GM23338 (cell line): ENCODE results near the gene ZNF70. TPM values are rescaled to one million over a fixed set of nuclear protein-coding genes. Genes with fewer than 3 reads are reported as not detected.

Experiments
- ATAC-seq: fragments of 200-7000 bp; cut with Tn5 transposase; 3 replicates; pipeline ENCODE4 v1.9.1; 2020
- DNase-seq: peaks from one replicate; pipeline ENCODE4 v3.0.0-alpha.2; 2015; ENCODE audit warnings: low spot score
- H2AFZ ChIP-seq: fragments of 200-600 bp; sonication (generic); 2 replicates; pipeline ENCODE4 v1.8.0; 2016; ENCODE audit warnings: antibody characterized with exemption, mild to moderate bottlenecking, moderate library complexity
- H3F3A ChIP-seq: fragments of 200-600 bp; sonication (generic); replicated peaks from 2 replicates; pipeline ENCODE4 v1.8.0; 2017; ENCODE audit warnings: antibody characterized with exemption, mixed run types, low read depth
- H3K27ac ChIP-seq: fragments of 200-600 bp; sonication (generic); 2 replicates; pipeline ENCODE4 v1.6.1; 2016; ENCODE audit warnings: low read depth
- H3K27me3 ChIP-seq: fragments of 200-600 bp; sonication (generic); 2 replicates; pipeline ENCODE4 v1.8.0; 2016; ENCODE audit warnings: mild to moderate bottlenecking, mixed run types, moderate library complexity; ENCODE audit not compliant: insufficient read depth
- H3K36me3 ChIP-seq: fragments of 200-600 bp; sonication (generic); 2 replicates; pipeline ENCODE4 v1.8.0; 2016; ENCODE audit warnings: mild to moderate bottlenecking; ENCODE audit not compliant: insufficient read depth
- H3K4me1 ChIP-seq: fragments of 200-600 bp; sonication (generic); 2 replicates; pipeline ENCODE4 v1.8.0; 2016; ENCODE audit warnings: mild to moderate bottlenecking, moderate library complexity; ENCODE audit not compliant: insufficient read depth
- H3K4me2 ChIP-seq: fragments of 200-600 bp; sonication (generic); 2 replicates; pipeline ENCODE4 v1.7.1; 2017; ENCODE audit warnings: mixed run types
- H3K4me3 ChIP-seq: fragments of 200-600 bp; sonication (generic); 2 replicates; pipeline ENCODE4 v1.6.1; 2016; ENCODE audit warnings: mixed run types
- H3K79me2 ChIP-seq: fragments of 200-600 bp; sonication (generic); replicated peaks from 2 replicates; pipeline ENCODE4 v1.8.0; 2017; ENCODE audit warnings: mild to moderate bottlenecking; ENCODE audit not compliant: insufficient read depth
- H3K9me2 ChIP-seq: fragments of 200-600 bp; sonication (generic); 2 replicates; pipeline ENCODE4 v1.8.0; 2017; ENCODE audit not compliant: insufficient read depth
- H4K20me1 ChIP-seq: fragments of 200-600 bp; sonication (generic); replicated peaks from 2 replicates; pipeline ENCODE4 v1.8.0; 2017; ENCODE audit warnings: mild to moderate bottlenecking; ENCODE audit not compliant: insufficient read depth
- H3K27ac Mint-ChIP-seq: 2 replicates; pipeline ENCODE4 v1.8.0; 2020; ENCODE audit warnings: inconsistent platforms, mild to moderate bottlenecking, moderate library complexity, mixed read lengths
- H3K27me3 Mint-ChIP-seq: 3 replicates; pipeline ENCODE4 v1.8.0; 2022; ENCODE audit warnings: low read depth, mild to moderate bottlenecking, moderate library complexity, mixed read lengths, inconsistent platforms; ENCODE audit not compliant: insufficient read depth, poor library complexity
- H3K36me3 Mint-ChIP-seq: 3 replicates; pipeline ENCODE4 v1.8.0; 2021; ENCODE audit warnings: low read depth, mild to moderate bottlenecking, inconsistent platforms, moderate library complexity, mixed read lengths
- H3K4me1 Mint-ChIP-seq: 3 replicates; pipeline ENCODE4 v1.8.0; 2020; ENCODE audit warnings: mild to moderate bottlenecking, inconsistent platforms, mixed read lengths
- H3K4me3 Mint-ChIP-seq: 3 replicates; pipeline ENCODE4 v1.8.0; 2021; ENCODE audit warnings: moderate library complexity, mild to moderate bottlenecking, inconsistent platforms, mixed read lengths
- H3K9me3 Mint-ChIP-seq: 3 replicates; pipeline ENCODE4 v1.8.0; 2020; ENCODE audit warnings: moderate library complexity, mild to moderate bottlenecking, inconsistent platforms, mixed read lengths
- CREB1 ChIP-seq: fragments of 250-450 bp; sonication (Bioruptor Pico); IDR thresholded peaks from 2 replicates; pipeline ENCODE4 v1.5.0; 2020; ENCODE audit warnings: low read depth, mild to moderate bottlenecking, moderate library complexity
- CTCF ChIP-seq, 2 experiments: fragments of 200-600 bp in 1 of 2; sonication (generic) in 1 of 2; conservative IDR thresholded peaks; 2 replicates each; pipeline versions ENCODE4 v1.5.1 to v1.6.1; 2016 to 2017; ENCODE audit warnings: antibody characterized with exemption in 2 of 2, low read depth in 2 of 2, mild to moderate bottlenecking in 2 of 2, moderate library complexity in 1 of 2
- EZH2 ChIP-seq: fragments of 200-600 bp; sonication (generic); IDR thresholded peaks from one replicate; pipeline ENCODE4 v1.8.0; 2017; ENCODE audit warnings: antibody characterized with exemption, mild to moderate bottlenecking, low read depth; ENCODE audit not compliant: unreplicated experiment
- EZH2phosphoT487 ChIP-seq: fragments of 200-600 bp; sonication (generic); IDR thresholded peaks from one replicate; pipeline ENCODE4 v1.8.1; 2018; ENCODE audit warnings: antibody characterized with exemption; ENCODE audit not compliant: unreplicated experiment
- JUNB ChIP-seq: IDR thresholded peaks from one replicate; pipeline ENCODE4 v1.6.1; 2016; ENCODE audit warnings: antibody characterized with exemption; ENCODE audit not compliant: unreplicated experiment
- NANOG ChIP-seq: IDR thresholded peaks from 2 replicates; pipeline ENCODE4 v1.6.1; 2016; ENCODE audit warnings: antibody characterized with exemption, borderline replicate concordance
- POLR2AphosphoS5 ChIP-seq: IDR thresholded peaks from 2 replicates; pipeline ENCODE4 v1.6.1; 2016; ENCODE audit warnings: antibody characterized with exemption, low read depth
- REST ChIP-seq: IDR thresholded peaks from one replicate; pipeline ENCODE4 v1.6.1; 2018; ENCODE audit warnings: antibody characterized with exemption; ENCODE audit not compliant: unreplicated experiment
- STAT1 ChIP-seq: IDR thresholded peaks from one replicate; pipeline ENCODE4 v1.6.1; 2016; ENCODE audit warnings: antibody characterized with exemption; ENCODE audit not compliant: unreplicated experiment
- ZNF114 ChIP-seq: fragments of 250-450 bp; sonication (Bioruptor Pico); IDR thresholded peaks from 2 replicates; pipeline ENCODE4 v1.5.0; 2020; ENCODE audit warnings: mild to moderate bottlenecking, moderate library complexity
- ZNF331 ChIP-seq: fragments of 250-450 bp; sonication (Bioruptor Pico); IDR thresholded peaks from 2 replicates; pipeline ENCODE4 v1.5.0; 2020; ENCODE audit warnings: low read depth, mild to moderate bottlenecking, moderate library complexity
- ZNF462 ChIP-seq: fragments of 250-450 bp; sonication (Bioruptor Pico); IDR thresholded peaks from 2 replicates; pipeline ENCODE4 v1.5.0; 2020; ENCODE audit warnings: mild to moderate bottlenecking, moderate library complexity
- polyA plus RNA-seq: library from polyadenylated mRNA; unstranded; fragments of >200 nt; fragmentation: Nextera tagmentation; extraction: Ambion mirVana; gene quantifications from 2 replicates; pipeline ENCODE4 v1.2.1, GENCODE V29; 2016
- total RNA-seq: library from RNA; depleted of rRNA; stranded (reverse); fragments of >200 nt; shearing (Covaris generic); gene quantifications from 2 replicates; pipeline ENCODE4 v1.2.3, GENCODE V29; 2014
- TF ChIP-seq, protein P1 (sequence below): IDR thresholded peaks from 2 replicates; pipeline ENCODE4 v1.6.1; 2016; ENCODE audit warnings: antibody characterized with exemption

Gene ZNF70
- total and polyA plus RNA-seq, 2 experiments from 2014 or later, result 0.45 to 2.6 TPM

GRCh38 chr22:23716811-23717801, 33.8 kb downstream of the ZNF70 start:
- Mint-ChIP-seq H3K27ac (peak overlapping the region; percentile 78), H3K27me3 (peaks cover 2% of the 10 kb centered on the region), H3K36me3 (peaks cover 15% of the 10 kb centered on the region), H3K4me3 (peak overlapping the region; percentile 78), H3K4me1 (peaks cover 4% of the 10 kb centered on the region; the same call in 2 of the 3 replicates), H3K9me3 (no peaks in the 10 kb centered on the region)
- H2AFZ ChIP-seq, result peak overlapping the region; percentile 98
- DNase-seq, result peak; percentile 96
- H3K79me2 ChIP-seq, result peaks cover 10% of the 10 kb centered on the region
- H3K27ac ChIP-seq, result peak overlapping the region; percentile 80; the same call in 1 of the 2 replicates
- H4K20me1 ChIP-seq, result no peaks in the 10 kb centered on the region; the same call in 1 of the 2 replicates
- H3K9me2 ChIP-seq, result no peaks in the 10 kb centered on the region
- TF ChIP-seq ZNF114 (CRISPR knock-in tag), result no peak
- TF ChIP-seq JUNB, result no peak
- no peak for TF ChIP-seq REST
- peak; percentile 97 for TF ChIP-seq POLR2AphosphoS5
- no peak for TF ChIP-seq CTCF (conservative IDR thresholded peaks at IDR 0.05; ENCODE audit: low read depth in 2 of 2)
- TF ChIP-seq CREB1 (CRISPR knock-in tag), result peak; percentile 97
- TF ChIP-seq EZH2, result no peak
- no peak for TF ChIP-seq ZNF331
- no peak for TF ChIP-seq EZH2phosphoT487
- TF ChIP-seq, protein P1, sequence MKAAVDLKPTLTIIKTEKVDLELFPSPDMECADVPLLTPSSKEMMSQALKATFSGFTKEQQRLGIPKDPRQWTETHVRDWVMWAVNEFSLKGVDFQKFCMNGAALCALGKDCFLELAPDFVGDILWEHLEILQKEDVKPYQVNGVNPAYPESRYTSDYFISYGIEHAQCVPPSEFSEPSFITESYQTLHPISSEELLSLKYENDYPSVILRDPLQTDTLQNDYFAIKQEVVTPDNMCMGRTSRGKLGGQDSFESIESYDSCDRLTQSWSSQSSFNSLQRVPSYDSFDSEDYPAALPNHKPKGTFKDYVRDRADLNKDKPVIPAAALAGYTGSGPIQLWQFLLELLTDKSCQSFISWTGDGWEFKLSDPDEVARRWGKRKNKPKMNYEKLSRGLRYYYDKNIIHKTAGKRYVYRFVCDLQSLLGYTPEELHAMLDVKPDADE, result peak; percentile 84; the same call in 1 of the 2 replicates
- no peak for TF ChIP-seq NANOG
- no peak for TF ChIP-seq STAT1
- TF ChIP-seq ZNF462 (CRISPR knock-in tag), result no peak
- H3K27me3 ChIP-seq, result no peaks in the 10 kb centered on the region
- peaks cover 8% of the 10 kb centered on the region; the same call in 1 of the 2 replicates for H3K36me3 ChIP-seq
- peak overlapping the region; percentile 90 for H3K4me2 ChIP-seq
- H3F3A ChIP-seq, result no peaks in the 10 kb centered on the region
- H3K4me3 ChIP-seq, result peak overlapping the region; percentile 92
- peak; percentile 88 for ATAC-seq
- H3K4me1 ChIP-seq, result peaks cover 7% of the 10 kb centered on the region; the same call in 1 of the 2 replicates
